ENCODE results near the gene PIP5K1C. TPM values are rescaled to one million over a fixed set of nuclear protein-coding genes. Genes with fewer than 3 reads are reported as not detected.

Gene PIP5K1C
- total RNA-seq, 1 experiment from 2014 or later = 2.8 TPM

GRCh38 chr19:3607303-3608078, 92.8 kb downstream of the PIP5K1C start:
- Histone ChIP-seq H3K36me3 (no peaks in the 10 kb centered on the region), H3K4me3 (peak overlapping the region; percentile 54), H3K9me3 (no peaks in the 10 kb centered on the region), H3K27me3 (no peaks in the 10 kb centered on the region)
- DNase-seq = peak; percentile 54

- Histone ChIP-seq H3K27me3 (no peaks in the 10 kb centered on the region), H3K4me3 (peak within 1 kb of the TSS; percentile 54), H3K36me3 (no peaks in the 10 kb centered on the region), H3K9me3 (no peaks in the 10 kb centered on the region)
- peak; percentile 76 for DNase-seq
These were observed 93.5 kb downstream of the PIP5K1C start, which contains the start of gene TBXA2R for GRCh38 chr19:3606690-3607289. TSS of gene TBXA2R (minus strand) at chr19:3606875. CDS start at chr19:3600634, 6,241 bp downstream.

GRCh38 chr19:3606174-3606689, 94.0 kb downstream of the PIP5K1C start:
- no peak for DNase-seq
- Histone ChIP-seq H3K4me3 (peak overlapping the region; percentile 54), H3K36me3 (no peaks in the 10 kb centered on the region), H3K9me3 (no peaks in the 10 kb centered on the region), H3K27me3 (no peaks in the 10 kb centered on the region)

GRCh38 chr19:3605770-3606169, 94.5 kb downstream of the PIP5K1C start:
- H3K4me3 ChIP-seq = peak overlapping the region; percentile 54
- H3K9me3 ChIP-seq = no peaks in the 10 kb centered on the region
- no peaks in the 10 kb centered on the region for H3K36me3 ChIP-seq
- H3K27me3 ChIP-seq = no peaks in the 10 kb centered on the region
- no peak for DNase-seq

GRCh38 chr19:3605361-3605760, 94.9 kb downstream of the PIP5K1C start:
- DNase-seq = no peak
- no peaks in the 10 kb centered on the region for H3K27me3 ChIP-seq
- H3K36me3 ChIP-seq = no peaks in the 10 kb centered on the region
- H3K4me3 ChIP-seq = no peak overlapping the region; the same call in 1 of the 2 replicates
- H3K9me3 ChIP-seq = no peaks in the 10 kb centered on the region

GRCh38 chr19:3604987-3605343, 95.3 kb downstream of the PIP5K1C start:
- Histone ChIP-seq H3K9me3 (no peaks in the 10 kb centered on the region), H3K4me3 (no peak overlapping the region), H3K36me3 (no peaks in the 10 kb centered on the region), H3K27me3 (no peaks in the 10 kb centered on the region)
- no peak for DNase-seq

GRCh38 chr19:3604227-3604986, 95.9 kb downstream of the PIP5K1C start:
- no peaks in the 10 kb centered on the region for H3K27me3 ChIP-seq
- H3K4me3 ChIP-seq = no peak overlapping the region
- H3K9me3 ChIP-seq = no peaks in the 10 kb centered on the region
- no peak for DNase-seq
- H3K36me3 ChIP-seq = no peaks in the 10 kb centered on the region

- H3K27me3 ChIP-seq = no peaks in the 10 kb centered on the region
- no peak for DNase-seq
- no peaks in the 10 kb centered on the region for H3K9me3 ChIP-seq
- H3K4me3 ChIP-seq = no peak overlapping the region
- no peaks in the 10 kb centered on the region for H3K36me3 ChIP-seq
These were observed 97.0 kb downstream of the PIP5K1C start for GRCh38 chr19:3603121-3603811.

- H3K4me3 ChIP-seq = no peak overlapping the region
- H3K27me3 ChIP-seq = no peaks in the 10 kb centered on the region
- H3K9me3 ChIP-seq = no peaks in the 10 kb centered on the region
- no peaks in the 10 kb centered on the region for H3K36me3 ChIP-seq
- no peak for DNase-seq
These were observed 99.2 kb downstream of the PIP5K1C start for GRCh38 chr19:3601021-3601420.

GRCh38 chr19:3599776-3600187, 100.5 kb downstream of the PIP5K1C start:
- DNase-seq = no peak
- no peak overlapping the region for H3K4me3 ChIP-seq
- no peaks in the 10 kb centered on the region for H3K27me3 ChIP-seq
- no peaks in the 10 kb centered on the region for H3K36me3 ChIP-seq
- H3K9me3 ChIP-seq = no peaks in the 10 kb centered on the region

GRCh38 chr19:3595521-3596061, 104.7 kb downstream of the PIP5K1C start:
- no peak for DNase-seq
- Histone ChIP-seq H3K27me3 (no peaks in the 10 kb centered on the region), H3K9me3 (no peaks in the 10 kb centered on the region), H3K36me3 (no peaks in the 10 kb centered on the region), H3K4me3 (no peak overlapping the region)

- H3K27me3 ChIP-seq = no peaks in the 10 kb centered on the region
- no peaks in the 10 kb centered on the region for H3K9me3 ChIP-seq
- H3K4me3 ChIP-seq = no peak overlapping the region
- DNase-seq = no peak
- H3K36me3 ChIP-seq = no peaks in the 10 kb centered on the region
These were observed 107.1 kb downstream of the PIP5K1C start for GRCh38 chr19:3593156-3593555.

GRCh38 chr19:3591876-3592613, 108.2 kb downstream of the PIP5K1C start:
- no peak overlapping the region for H3K4me3 ChIP-seq
- H3K9me3 ChIP-seq = no peaks in the 10 kb centered on the region
- H3K36me3 ChIP-seq = no peaks in the 10 kb centered on the region
- H3K27me3 ChIP-seq = no peaks in the 10 kb centered on the region
- DNase-seq = no peak

- Histone ChIP-seq H3K27me3 (no peaks in the 10 kb centered on the region), H3K4me3 (no peak overlapping the region), H3K9me3 (no peaks in the 10 kb centered on the region), H3K36me3 (no peaks in the 10 kb centered on the region)
- DNase-seq = no peak
These were observed 109.1 kb downstream of the PIP5K1C start for GRCh38 chr19:3590991-3591659.

GRCh38 chr19:3589949-3590348, 110.3 kb downstream of the PIP5K1C start:
- DNase-seq = no peak

More at GRCh38 chr19:3589949-3590348, 110.3 kb downstream of the PIP5K1C start:
- Histone ChIP-seq H3K27me3 (0 out of 2 replicates have a peak, but pooled peaks cover 4% of the 10 kb centered on the region), H3K9me3 (no peaks in the 10 kb centered on the region), H3K36me3 (no peaks in the 10 kb centered on the region), H3K4me3 (no peak overlapping the region)
